ENCODE data around the gene SPOP. TPM values are rescaled to one million over a fixed set of nuclear protein-coding genes. Genes with fewer than 3 reads are reported as not detected.

SPOP gene
- total and polyA plus RNA-seq, 9 of the 15 experiments (the other 6 are each of a cell fraction or from before 2014, with no cell fraction given) = 34.2 to 65.9 (median 39.7) TPM

GRCh38 chr17:49707608-49708514, 30.0 kb upstream of the SPOP start, which contains the start of gene SLC35B1 (continued):
- TF ChIP-seq ZBTB43 (CRISPR knock-in tag; IDR thresholded peaks at IDR 0.05) (no peak), ARID4B (CRISPR knock-in tag; IDR thresholded peaks at IDR 0.05) (peak; percentile 86; the same call in 1 of the 2 replicates), AFF1 (IDR thresholded peaks at IDR 0.05; ENCODE audit: low read depth in 1 of 2, partially characterized antibody in 2 of 2) (peak in 1 of 2 experiments; percentile 84), BCL6 (CRISPR knock-in tag; IDR thresholded peaks at IDR 0.05) (no peak), FOXP1 (CRISPR knock-in tag; IDR thresholded peaks at IDR 0.05) (no peak), IRF9 (tag; IDR thresholded peaks at IDR 0.05) (no peak), CREM (IDR thresholded peaks at IDR 0.05; ENCODE audit: low read depth) (peak; percentile 97), RBFOX2 (IDR thresholded peaks at IDR 0.05; ENCODE audit: low read depth, low read length) (peak; percentile 92), NFIC (IDR thresholded peaks at IDR 0.05) (peak; percentile 54), GTF2A2 (tag; IDR thresholded peaks at IDR 0.05) (no peak), YY1 (IDR thresholded peaks at IDR 0.05; ENCODE audit: borderline replicate concordance in 1 of 3, control insufficient read depth in 1 of 3, extremely low read depth in 1 of 3, insufficient read depth in 3 of 3, insufficient read length in 1 of 3, insufficient replicate concordance in 2 of 3, low read depth in 1 of 3, low read length in 2 of 3) (peak in 2 of 3 experiments; percentile 73 to 84), MITF (IDR thresholded peaks at IDR 0.05) (no peak), C11orf30 (IDR thresholded peaks at IDR 0.05; ENCODE audit: low read depth) (peak; percentile 100)
